Neutrophil (primary cell): ENCODE results near the gene TSPAN18.

ENCODE experiments used
- H3K27ac ChIP-seq: fragments of 200-600 bp; sonication (generic); 2 replicates; pipeline ENCODE4 v1.5.1; 2016; ENCODE audit warnings: mild to moderate bottlenecking, moderate library complexity
- H3K27me3 ChIP-seq: fragments of 200-600 bp; sonication (generic); 2 replicates; pipeline ENCODE4 v1.6.0; 2016; ENCODE audit warnings: mild to moderate bottlenecking
- H3K36me3 ChIP-seq: fragments of 200-600 bp; sonication (generic); 2 replicates; pipeline ENCODE4 v1.5.1; 2017
- H3K4me1 ChIP-seq, 2 experiments: fragments of 200-600 bp in 1 of 2; sonication (generic) in 1 of 2; 1 replicate in 1 of 2; 2 replicates in 1 of 2; pipeline versions ENCODE4 v1.5.1 to v1.6.1; 2013 to 2016; ENCODE audit warnings: low read depth in 1 of 2, low read length in 1 of 2, mild to moderate bottlenecking in 1 of 2, moderate library complexity in 1 of 2; ENCODE audit not compliant: control insufficient read depth in 1 of 2, insufficient read depth in 1 of 2
- H3K4me3 ChIP-seq, 2 experiments: fragments of 200-600 bp in 1 of 2; sonication (generic) in 1 of 2; 1 replicate in 1 of 2; 2 replicates in 1 of 2; pipeline ENCODE4 v1.5.1; 2013 to 2016; ENCODE audit warnings: low read depth in 1 of 2, low read length in 1 of 2, mild to moderate bottlenecking in 1 of 2, moderate library complexity in 1 of 2
- H3K9me3 ChIP-seq: fragments of 200-600 bp; sonication (generic); 2 replicates; pipeline ENCODE4 v1.5.1; 2016
- CTCF ChIP-seq: fragments of 200-600 bp; sonication (generic); IDR thresholded peaks from 2 replicates; pipeline ENCODE4 v1.5.1; 2016; ENCODE audit warnings: antibody characterized with exemption

TSPAN18 gene

GRCh38 chr11:44732564-44732963, 5.8 kb downstream of the TSPAN18 start:
- H3K4me1 ChIP-seq = peaks cover 9 to 10% of the 10 kb centered on the region in 2 experiments
- H3K9me3 ChIP-seq = no peaks in the 10 kb centered on the region
- no peak overlapping the region for H3K27ac ChIP-seq
- TF ChIP-seq CTCF = no peak
- H3K27me3 ChIP-seq = peaks cover 46% of the 10 kb centered on the region
- H3K4me3 ChIP-seq = no peak overlapping the region
- no peaks in the 10 kb centered on the region for H3K36me3 ChIP-seq

GRCh38 chr11:44733877-44734276, 7.1 kb downstream of the TSPAN18 start:
- no peak overlapping the region for H3K4me3 ChIP-seq
- H3K27me3 ChIP-seq = peaks cover 33% of the 10 kb centered on the region
- no peak for TF ChIP-seq CTCF
- H3K27ac ChIP-seq = no peak overlapping the region
- no peaks in the 10 kb centered on the region for H3K9me3 ChIP-seq
- peaks cover 10 to 13% of the 10 kb centered on the region in 2 experiments for H3K4me1 ChIP-seq
- H3K36me3 ChIP-seq = no peaks in the 10 kb centered on the region

GRCh38 chr11:44734843-44735381, 8.2 kb downstream of the TSPAN18 start:
- Histone ChIP-seq H3K27me3 (peaks cover 22% of the 10 kb centered on the region), H3K36me3 (no peaks in the 10 kb centered on the region), H3K27ac (no peak overlapping the region), H3K4me3 (no peak overlapping the region), H3K4me1 (peaks cover 10 to 13% of the 10 kb centered on the region in 2 experiments), H3K9me3 (no peaks in the 10 kb centered on the region)
- no peak for TF ChIP-seq CTCF

GRCh38 chr11:44736791-44737190, 10.0 kb downstream of the TSPAN18 start:
- H3K36me3 ChIP-seq = no peaks in the 10 kb centered on the region
- H3K9me3 ChIP-seq = no peaks in the 10 kb centered on the region
- H3K27me3 ChIP-seq = peaks cover 4% of the 10 kb centered on the region
- no peak for TF ChIP-seq CTCF
- no peak overlapping the region for H3K4me3 ChIP-seq
- H3K27ac ChIP-seq = no peak overlapping the region
- peaks cover 10 to 13% of the 10 kb centered on the region in 2 experiments for H3K4me1 ChIP-seq

- Histone ChIP-seq H3K27ac (no peak overlapping the region), H3K9me3 (no peaks in the 10 kb centered on the region), H3K4me3 (no peak overlapping the region), H3K36me3 (no peaks in the 10 kb centered on the region), H3K27me3 (no peaks in the 10 kb centered on the region), H3K4me1 (peaks cover 10 to 13% of the 10 kb centered on the region in 2 experiments)
- TF ChIP-seq CTCF = no peak
Observed at GRCh38 chr11:44737245-44738085, 10.7 kb downstream of the TSPAN18 start.
